GM08714 (cell line): ENCODE measurements around the gene ASPRV1.
"Not testable (repeated sequence)": the region's sequence is repeated elsewhere in the genome, so short reads cannot be mapped to it uniquely, and the experiment has no call there.

Source experiments
- H3K4me3 ChIP-seq: fragments of 200-500 bp; sonication (Bioruptor generic); 2 replicates; pipeline ENCODE4 v1.5.1; 2014; ENCODE audit warnings: mild to moderate bottlenecking, low read length, inconsistent platforms
- ZNF274 ChIP-seq: IDR thresholded peaks from 2 replicates; pipeline ENCODE4 v1.6.1; 2012; ENCODE audit warnings: mild to moderate bottlenecking, low read depth, low read length

The ASPRV1 gene

GRCh38 chr2:69961496-69961895, at the start of gene ASPRV1:
Gene ASPRV1, minus strand, starts transcription at chr2:69961631. Its CDS starts 195 bp downstream, at chr2:69961436.
- no peak within 1 kb of the TSS for H3K4me3 ChIP-seq
- no peak for TF ChIP-seq ZNF274

GRCh38 chr2:70010576-70011111, 49.2 kb upstream of the ASPRV1 start:
- TF ChIP-seq ZNF274: no peak
- H3K4me3 ChIP-seq: no peak overlapping the region

- no peak for TF ChIP-seq ZNF274
- no peak overlapping the region for H3K4me3 ChIP-seq
These were observed 48.5 kb upstream of the ASPRV1 start for GRCh38 chr2:70009762-70010575.

- TF ChIP-seq ZNF274: no peak
- H3K4me3 ChIP-seq: no peak overlapping the region
These were observed 46.9 kb upstream of the ASPRV1 start for GRCh38 chr2:70008290-70008689.

GRCh38 chr2:70007151-70007550, 45.7 kb upstream of the ASPRV1 start:
- no peak for TF ChIP-seq ZNF274

GRCh38 chr2:70006447-70006784, 45.0 kb upstream of the ASPRV1 start:
- TF ChIP-seq ZNF274: no peak
- H3K4me3 ChIP-seq: no peak overlapping the region

More at GRCh38 chr2:70007151-70007550, 45.7 kb upstream of the ASPRV1 start:
- no peak overlapping the region for H3K4me3 ChIP-seq

- TF ChIP-seq ZNF274: no peak
These were observed 44.5 kb upstream of the ASPRV1 start for GRCh38 chr2:70005752-70006446.

GRCh38 chr2:70005216-70005615, 43.8 kb upstream of the ASPRV1 start:
- no peak for TF ChIP-seq ZNF274

More at GRCh38 chr2:70005752-70006446, 44.5 kb upstream of the ASPRV1 start:
- no peak overlapping the region for H3K4me3 ChIP-seq

GRCh38 chr2:70003093-70003830, 41.8 kb upstream of the ASPRV1 start:
- H3K4me3 ChIP-seq: no peak overlapping the region
- no peak for TF ChIP-seq ZNF274

More at GRCh38 chr2:70005216-70005615, 43.8 kb upstream of the ASPRV1 start:
- H3K4me3 ChIP-seq: no peak overlapping the region

- no peak overlapping the region for H3K4me3 ChIP-seq
- no peak for TF ChIP-seq ZNF274
These were observed 40.9 kb upstream of the ASPRV1 start for GRCh38 chr2:70002241-70002899.

GRCh38 chr2:70000529-70000928, 39.1 kb upstream of the ASPRV1 start:
- H3K4me3 ChIP-seq: not testable (repeated sequence)

GRCh38 chr2:69998761-69999160, 37.3 kb upstream of the ASPRV1 start:
- no peak for TF ChIP-seq ZNF274
- no peak overlapping the region for H3K4me3 ChIP-seq

- H3K4me3 ChIP-seq: no peak overlapping the region
- TF ChIP-seq ZNF274: no peak
These were observed 35.8 kb upstream of the ASPRV1 start for GRCh38 chr2:69997015-69997830.
